Superior temporal gyrus (tissue), 1 donor: ENCODE results near the gene STRA6.

Experiments
- DNase-seq: peaks from one replicate; pipeline ENCODE4 v3.0.0-alpha.2; 2016; ENCODE audit errors: extremely low spot score

STRA6 gene

DNA sequence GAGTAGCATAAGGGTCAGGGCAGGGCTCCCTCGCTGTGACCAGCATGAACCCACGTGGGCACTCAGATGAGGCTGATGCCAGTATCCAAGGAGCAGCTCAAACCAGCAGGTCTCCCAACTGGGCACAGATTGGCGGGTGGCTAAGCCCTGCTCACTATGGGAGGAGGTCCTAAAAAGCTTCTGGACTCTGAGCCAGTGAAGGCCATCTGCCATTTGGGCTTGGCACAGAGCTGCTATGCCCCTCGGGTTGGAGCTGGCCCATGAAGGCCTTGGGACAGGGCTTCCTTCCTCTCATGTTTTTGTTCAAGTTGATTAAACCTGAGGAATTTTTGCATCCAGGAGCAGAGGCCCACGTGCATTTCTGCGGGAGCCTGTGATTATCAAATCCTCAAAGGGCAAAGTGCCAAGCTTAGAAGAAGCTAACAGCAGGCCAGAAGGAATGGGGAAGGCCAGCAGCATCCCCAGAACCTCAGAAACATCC, 4.3 kb upstream of the STRA6 start:
- no peak for DNase-seq

DNA sequence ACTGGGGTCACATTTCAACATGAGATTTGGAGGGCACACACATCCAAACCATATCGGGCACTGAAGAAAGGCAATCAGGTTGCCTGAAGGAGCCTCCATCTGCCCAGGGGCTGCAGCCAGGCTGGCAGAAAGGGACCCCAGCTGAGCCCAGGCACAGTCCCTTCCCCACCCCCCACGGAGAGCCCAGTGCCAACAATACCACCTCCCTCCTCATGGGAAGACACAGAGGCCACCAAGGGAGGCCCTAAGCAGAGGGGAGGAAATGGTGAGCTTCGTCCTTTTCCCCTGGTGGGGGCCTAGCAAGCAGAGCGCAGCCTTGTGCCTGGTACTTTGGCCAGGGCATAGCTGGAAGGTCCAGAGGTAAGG, 3.0 kb upstream of the STRA6 start:
- DNase-seq = no peak

DNA sequence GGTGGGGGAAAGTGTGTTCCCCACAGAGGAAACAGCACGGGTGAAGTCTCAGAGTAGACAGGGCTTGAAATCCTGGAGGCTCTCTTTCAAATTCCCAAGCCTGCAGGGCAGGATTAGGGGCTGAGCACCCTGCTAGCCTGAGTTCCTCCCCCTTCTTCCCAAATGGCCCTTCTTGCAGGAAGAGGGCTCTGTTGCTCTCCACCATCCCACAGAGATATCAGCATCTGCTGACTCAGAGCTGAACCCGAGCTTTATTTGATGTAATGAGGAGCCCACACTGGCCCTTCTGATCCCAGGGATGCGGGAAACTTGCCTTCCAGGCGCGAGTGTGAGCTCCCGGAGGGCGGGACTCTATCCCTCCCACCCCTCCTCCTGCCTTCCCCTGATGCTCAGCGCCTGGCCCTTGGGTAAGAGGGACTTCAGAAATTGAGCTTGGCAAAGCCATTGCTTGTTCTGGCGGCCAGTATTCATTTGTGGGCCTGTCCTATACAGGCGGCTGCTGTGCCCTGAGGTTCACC, 1.4 kb upstream of the STRA6 start:
- no peak for DNase-seq

DNA sequence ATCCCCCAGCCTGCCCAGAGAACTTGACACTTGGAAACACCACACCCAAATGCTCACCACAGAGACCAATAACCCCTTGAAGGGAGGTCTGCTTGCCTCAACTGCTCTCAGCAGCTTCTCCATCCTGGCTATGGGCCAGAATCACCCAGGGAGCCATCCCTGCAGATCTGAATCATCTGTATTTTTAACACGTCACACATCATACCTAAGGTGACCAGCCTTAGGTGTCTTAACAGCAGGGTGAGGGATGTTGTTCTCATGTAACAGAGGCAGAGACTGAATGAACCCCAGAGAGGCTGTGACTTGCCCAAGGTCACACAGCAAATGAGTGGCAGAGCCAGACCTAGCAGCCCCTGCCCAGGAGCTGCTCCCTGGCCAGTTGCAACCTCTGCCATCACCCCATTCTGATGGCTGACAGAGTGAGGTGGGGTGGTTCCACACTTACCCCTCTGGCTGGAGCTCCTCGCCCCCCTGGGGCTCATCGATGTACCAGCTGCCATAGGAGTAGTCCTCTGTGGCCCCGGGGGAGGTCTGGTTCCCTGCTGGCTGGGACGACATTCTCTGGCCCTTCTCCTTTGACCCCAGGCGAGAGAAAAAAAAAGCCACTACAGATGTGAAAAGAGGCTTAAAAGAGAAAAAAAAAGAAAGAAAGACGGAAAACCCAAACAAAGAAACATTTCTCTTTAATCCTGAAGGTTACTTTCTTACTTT, 722 bp downstream of the STRA6 start:
- DNase-seq = no peak

DNA sequence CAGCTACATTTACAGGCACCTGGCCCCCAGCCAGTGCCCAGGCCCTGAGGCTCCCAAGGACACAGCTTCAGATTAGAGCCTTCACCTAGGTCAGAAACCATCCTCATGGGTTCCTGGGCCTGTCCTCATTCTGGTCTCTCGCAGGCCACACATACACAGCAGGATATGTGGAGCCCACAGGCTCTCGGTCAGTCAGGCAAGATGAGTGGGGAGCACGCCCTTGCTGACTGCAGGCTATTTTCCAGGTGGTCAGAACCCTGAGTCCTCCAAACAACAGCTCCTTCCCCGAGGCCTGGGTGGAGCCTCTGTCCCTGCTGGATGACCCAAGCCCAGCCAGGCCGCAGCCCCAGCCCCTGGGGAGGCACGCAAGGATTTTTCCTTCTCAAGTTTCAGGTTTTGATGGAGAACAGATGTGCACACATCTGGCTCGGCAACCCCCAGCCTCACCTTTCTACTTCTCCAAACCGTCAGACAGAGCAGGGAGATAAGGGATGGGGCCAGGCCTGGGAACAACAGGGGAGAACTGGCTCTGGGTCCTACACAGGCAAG, 1.6 kb downstream of the STRA6 start:
- DNase-seq = no peak

DNA sequence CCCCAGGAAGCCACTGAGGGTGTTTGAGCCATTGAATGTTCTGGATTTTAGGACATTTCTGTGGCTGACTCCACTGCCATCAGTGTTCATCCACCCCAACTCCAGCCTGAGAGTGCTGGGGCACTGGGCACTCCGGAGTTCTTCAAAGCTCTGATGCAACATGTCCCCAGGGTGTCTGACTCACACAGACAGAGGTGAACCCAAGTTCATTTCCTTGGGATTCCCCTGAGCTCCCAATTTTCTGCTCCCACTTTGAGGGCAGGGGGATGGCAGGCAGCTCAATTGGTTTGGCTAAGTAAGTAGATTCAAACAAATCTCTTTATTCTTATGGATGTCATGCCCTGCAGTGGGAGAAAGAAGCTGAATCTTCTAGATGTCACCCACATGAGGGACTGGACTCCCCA, 2.2 kb downstream of the STRA6 start:
- DNase-seq = no peak

DNA sequence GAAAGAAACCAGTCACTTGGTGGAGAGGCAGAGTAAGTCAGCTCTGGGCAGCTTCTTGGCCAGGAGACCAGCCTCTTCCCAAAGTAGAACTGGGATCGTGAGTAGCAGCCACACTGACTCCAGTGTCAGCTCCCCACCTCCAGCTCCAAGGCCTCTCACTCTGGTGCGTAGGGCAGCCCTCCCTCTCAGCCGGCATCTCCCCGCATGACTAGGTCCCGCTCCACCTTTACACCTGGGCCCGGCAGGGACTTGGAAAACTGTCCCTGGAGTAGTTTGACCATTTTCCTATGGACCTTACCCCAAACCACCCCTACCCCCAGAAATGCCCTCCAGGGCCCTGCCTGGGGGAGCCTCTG, 3.3 kb downstream of the STRA6 start:
- DNase-seq = no peak

DNA sequence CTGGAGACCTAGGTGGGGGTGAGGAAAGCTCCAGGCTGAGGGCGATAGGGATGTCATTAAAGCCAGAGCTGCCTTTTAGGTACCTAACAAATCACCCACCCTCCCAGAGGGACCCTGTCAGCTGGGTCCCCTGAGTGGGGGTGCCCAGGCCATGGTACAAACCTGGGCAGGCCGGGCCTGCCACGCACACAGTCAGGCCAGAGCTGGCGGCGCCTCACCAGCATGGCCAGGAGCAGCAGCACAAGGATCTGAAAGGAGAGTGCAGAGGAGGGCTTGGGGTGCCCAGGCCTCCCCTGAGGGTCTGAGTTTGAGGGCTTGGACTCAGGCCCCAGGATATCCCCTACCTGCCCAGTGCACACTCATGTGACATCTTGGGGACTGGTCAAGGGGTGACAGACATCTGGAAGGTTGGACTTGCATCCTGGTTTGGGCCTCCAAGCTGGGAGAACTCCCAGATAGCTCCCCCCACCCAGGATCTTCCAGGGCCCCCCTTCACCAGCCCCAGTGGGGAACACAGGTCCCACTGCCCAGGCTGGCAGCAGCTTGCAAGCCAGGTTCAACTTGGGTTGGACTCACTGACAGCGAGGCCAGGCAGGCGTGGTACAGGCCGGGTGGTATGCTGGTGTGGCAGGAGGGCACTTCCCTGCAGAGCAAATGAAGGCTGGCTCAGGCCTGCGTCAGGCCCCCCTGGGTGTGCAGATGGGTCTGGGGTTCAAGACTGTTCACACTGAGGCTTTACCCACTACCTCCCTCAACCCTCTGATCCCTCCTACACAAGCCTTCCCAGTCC, 5.2 kb downstream of the STRA6 start:
- no peak for DNase-seq

DNA sequence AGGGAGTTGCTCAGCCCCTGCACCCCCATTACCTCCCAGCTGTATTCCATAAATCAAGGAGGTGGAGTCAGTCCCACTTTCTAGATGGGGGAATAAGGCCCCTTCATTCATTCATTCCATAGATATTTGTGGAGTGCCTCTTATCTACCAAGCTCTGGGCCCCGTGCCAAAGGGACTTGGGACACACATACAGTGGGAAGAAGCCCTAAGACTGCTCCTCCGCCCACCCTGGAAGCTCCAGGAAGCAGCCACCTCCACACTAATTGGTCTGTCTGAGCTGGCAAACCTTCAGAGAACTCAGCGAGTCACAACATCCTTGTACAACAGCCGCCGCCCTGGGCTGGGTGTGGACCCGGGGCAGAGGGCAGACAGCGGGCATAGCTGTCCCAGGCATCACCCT, 6.4 kb downstream of the STRA6 start:
- DNase-seq = no peak

DNA sequence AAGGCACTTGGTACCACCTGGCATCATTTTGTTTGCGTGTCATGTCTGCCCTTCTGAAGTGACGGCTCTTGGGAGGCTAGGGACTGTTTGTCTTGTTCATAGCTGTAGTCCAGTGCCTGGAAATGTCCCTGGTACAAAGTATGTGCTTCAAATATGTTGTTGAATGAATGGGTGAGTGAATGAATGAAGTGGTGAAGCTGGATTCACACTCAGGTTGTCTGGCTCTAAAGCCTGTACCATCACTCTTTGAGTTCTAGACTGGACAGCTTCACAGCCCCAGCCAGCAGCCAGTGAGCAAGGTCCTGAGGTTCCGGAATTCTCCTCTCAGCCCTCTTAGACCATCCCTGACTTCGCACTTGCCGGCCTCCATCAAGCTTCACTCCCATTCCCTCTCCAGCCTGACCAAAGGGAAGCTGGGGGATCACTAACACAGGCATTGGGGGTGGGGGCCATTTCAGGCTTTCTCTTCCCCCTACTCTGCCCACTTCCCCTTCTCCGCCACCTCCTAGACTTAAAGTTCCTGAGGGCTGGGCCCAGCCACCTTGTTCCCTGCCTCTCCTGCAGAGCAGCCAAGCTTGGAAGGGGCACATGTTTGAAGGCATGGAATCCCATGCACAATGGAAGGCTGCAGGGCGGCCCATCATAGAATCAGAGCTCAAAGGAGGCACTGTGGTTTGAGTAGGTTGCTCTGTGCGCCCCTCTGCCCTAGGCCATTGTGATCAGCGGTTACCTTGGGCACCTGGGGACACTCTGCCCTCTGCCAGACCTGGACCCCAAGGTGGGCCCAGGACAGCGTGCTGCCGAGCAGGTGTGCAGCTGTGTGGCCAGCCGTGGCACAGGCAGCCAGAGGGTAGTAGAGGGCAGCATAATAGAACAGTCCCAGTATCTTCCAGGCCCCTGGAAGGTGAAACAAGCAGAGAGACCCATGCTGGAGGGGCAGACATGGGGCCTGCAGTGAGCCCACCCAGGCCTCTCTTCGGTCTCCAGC, 7.7 kb downstream of the STRA6 start:
- no peak for DNase-seq

DNA sequence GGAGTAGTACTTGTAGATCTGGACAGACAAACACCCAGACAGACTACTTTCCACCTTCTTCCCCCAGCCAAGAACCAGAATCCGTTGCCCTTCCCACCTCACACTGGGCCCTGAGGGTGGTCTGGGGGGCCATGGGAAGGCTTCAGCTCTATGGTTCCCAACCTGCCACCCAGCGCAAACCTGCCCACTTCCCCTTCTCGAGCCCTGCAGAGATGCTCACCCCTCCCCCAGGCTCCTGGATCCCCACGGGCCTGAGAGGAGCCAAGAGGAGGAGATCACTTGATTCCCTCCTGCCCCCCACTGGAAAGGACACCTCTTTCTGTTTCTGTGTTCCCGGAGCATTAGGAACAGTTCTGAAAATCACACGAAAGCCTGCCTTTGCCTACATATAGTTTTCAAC, 8.7 kb downstream of the STRA6 start:
- DNase-seq = no peak

DNA sequence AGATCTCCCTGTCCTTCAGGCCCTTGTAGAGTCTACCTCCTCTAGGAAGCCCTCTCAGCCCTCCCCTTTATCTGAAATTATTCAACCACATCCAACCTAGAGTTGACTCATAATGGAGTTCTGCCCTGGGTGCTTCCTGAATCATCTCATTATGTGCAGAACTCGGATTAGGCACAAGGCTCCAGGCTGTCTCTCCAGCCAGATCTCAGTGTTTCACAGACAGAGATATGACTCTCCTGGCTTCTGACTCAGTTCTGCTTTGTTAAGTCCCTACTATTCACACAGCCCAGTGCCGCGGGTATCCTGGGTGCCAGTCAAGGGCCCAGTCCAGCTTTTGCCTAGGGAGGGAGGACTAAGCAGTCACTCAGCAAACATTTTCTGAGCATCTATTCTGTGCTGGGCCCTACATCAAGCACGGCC, 9.3 kb downstream of the STRA6 start:
- DNase-seq = no peak

DNA sequence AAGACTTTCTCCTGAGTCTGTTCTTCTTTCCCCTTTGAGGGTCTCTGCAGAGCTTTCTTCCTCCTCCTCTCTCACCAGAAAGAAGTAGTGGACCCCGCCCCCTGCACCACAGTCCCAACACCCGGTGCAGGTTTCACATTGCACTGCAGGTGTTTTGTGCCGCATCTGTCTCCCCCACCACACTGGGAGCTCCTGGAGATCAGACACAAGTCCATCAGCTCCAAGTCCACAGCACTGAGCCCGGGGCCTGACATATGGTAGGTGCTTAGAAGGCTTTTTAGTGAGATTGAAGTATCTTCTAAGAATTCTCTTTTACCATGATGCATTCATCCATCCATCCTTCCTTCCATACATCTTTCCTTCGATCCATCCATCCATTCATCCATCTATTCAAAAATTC, 9.8 kb downstream of the STRA6 start:
- DNase-seq = no peak

DNA sequence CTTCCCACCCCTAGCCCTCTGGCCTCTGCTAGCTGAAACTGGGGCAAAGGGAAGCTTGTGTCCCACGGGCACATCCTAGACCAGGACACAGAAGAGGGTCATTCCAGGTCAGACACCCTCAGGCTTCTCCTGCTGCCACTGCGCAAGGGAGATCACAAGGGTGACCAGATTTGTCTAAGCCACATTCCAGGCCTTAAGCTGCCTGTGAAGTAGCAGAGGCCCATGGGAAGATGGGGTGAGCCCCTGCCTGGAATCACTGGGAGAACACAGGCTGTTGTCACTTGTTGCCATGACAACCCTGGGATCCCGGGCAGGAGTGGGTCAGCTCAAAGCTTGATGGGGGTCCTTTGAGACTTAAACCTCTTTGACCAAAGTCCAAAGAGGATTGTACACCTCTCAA, 10.8 kb downstream of the STRA6 start:
- no peak for DNase-seq

DNA sequence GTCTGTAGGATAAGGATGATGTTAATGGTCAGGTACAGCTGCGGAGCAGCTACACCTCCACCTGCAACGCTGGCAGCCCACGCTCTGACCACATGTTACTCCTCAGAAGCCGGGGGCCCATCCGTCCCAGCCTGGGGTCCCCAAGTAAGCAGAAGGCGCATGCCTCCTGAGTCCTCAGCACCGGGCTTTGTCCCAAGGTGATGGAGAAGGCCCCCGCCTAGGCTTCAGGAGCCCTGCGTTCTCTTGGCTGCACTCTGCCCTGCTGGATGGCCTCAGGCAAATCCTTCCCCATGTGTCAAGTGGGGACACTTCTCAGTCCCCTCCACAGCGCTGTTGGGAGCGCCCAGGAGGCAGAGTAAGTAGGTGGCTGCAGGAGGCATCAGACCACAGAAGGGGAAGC, 14.4 kb downstream of the STRA6 start:
- DNase-seq = no peak

DNA sequence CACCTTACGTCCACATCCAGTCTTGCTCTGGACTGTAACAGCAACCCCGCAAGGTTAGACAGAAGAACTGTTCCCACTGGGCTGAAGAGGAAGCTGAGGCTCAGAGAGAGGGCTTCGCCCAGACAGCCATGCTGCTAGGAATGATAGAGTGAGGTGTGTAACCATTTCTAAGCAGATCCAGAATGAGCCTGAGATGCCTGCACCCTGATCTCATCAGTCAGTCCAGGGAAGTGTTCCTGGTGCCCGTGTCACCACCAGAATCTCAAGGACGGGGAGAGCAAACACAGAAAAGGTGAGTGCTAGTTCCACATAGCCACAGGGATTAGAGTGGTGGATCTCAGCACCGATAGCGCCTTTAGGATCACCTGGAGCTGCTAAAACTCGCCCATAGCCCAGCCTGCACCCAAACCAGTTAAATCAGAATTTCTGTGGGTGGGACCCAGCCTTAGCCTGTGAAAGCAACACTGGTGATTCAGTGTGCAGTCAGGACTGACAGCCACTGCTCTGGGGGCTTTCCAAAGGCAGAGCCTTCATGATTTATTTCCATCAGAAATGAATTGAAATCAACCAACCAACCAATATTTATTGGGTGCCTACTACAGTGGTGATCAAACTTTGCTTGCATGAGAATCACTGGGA, 16.8 kb downstream of the STRA6 start:
- no peak for DNase-seq

DNA sequence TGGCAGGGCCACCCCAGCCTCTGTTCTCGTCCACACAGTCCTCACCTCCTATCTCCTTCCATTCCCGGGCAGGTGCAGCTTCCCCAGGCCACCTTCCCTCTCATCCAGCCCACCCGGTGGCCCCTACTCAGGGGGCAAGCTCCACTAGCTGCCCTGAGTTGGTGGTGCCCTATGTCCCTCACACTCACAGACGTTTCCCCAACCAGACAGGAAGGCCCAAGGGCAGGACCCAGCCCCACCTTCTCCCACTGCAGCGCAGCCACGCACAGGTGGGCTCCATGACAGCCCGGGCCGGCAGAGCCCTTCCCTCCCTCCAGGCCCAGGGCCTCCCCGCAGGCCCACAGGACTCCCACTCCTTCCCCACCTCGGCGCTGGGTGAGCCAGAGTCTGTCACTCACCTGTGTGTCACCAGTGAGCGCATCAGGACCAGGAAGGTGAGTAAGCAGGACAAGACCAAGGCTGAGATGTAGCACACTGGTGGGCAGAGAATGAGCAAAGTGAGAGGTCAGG, 17.9 kb downstream of the STRA6 start:
- no peak for DNase-seq

DNA sequence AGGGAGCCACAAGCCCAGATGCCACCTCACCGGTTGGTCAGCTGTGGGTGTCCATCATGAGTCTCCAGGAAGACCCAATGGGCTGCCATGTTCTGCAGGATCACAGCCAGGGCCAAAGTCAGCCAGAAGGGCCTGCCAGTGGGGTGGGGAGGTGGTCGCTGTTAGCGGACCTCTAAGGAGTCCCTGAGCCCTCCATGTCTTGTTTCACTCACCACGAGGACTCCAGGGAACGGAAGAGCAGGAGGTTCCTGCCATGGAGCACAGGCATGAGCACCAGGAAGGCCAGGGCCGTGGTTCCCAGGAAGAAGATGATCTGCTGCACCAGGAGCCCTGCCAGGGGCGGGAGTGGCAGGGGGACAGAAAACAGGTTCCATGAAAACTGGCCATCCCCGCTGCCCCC, 20.5 kb downstream of the STRA6 start:
- no peak for DNase-seq

DNA sequence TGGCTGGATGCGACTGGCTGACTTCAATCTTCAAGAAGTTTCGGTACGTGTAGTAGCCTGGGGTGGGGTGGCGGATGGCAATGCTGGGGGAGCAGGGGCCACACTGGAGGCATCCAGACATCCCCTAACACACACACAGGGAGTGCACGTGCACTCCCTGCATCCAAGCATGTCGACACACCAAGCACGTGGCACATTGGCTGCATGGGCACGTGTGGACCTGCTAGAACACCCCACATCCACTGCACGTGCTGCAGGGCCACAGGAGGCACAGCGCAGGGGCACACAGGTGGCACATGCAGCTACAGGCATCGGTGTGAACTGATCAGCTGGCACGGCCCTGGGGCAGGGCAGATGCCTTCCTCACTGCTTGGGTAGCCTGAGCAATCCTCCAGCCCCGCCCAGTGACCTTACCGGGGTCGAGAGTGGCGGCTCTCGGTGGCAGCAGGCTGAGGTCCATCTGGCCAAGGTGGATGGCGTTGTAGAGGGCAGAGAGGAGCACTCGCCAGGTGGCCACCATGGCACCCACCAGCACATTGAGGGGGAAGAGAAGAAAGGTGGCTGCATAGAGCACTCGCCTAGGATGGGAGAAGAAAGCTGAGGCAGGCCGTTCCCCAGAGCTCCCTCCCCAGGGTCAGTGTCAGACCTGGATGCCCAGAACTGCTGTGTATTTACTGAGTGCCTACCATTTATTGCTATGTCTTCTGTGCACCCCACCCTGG, 21.5 kb downstream of the STRA6 start:
- DNase-seq = no peak
